IPS-15b (cell line): ENCODE results near the gene COL13A1.

ENCODE experiments used
- H3K27me3 ChIP-seq: one replicate; pipeline ENCODE4 v1.6.1; 2013; ENCODE audit warnings: low read length; ENCODE audit not compliant: control insufficient read depth, insufficient read depth
- H3K36me3 ChIP-seq: one replicate; pipeline ENCODE4 v1.6.1; 2013; ENCODE audit warnings: low read length; ENCODE audit not compliant: control insufficient read depth, insufficient read depth
- H3K4me1 ChIP-seq: one replicate; pipeline ENCODE4 v1.6.1; 2013; ENCODE audit warnings: mild to moderate bottlenecking, low read length; ENCODE audit not compliant: control insufficient read depth, insufficient read depth
- H3K4me3 ChIP-seq: one replicate; pipeline ENCODE4 v1.5.1; 2013; ENCODE audit warnings: low read depth, low read length
- H3K9ac ChIP-seq: one replicate; pipeline ENCODE4 v1.6.1; 2013; ENCODE audit warnings: low read depth, mild to moderate bottlenecking, low read length
- H3K9me3 ChIP-seq: one replicate; pipeline ENCODE4 v1.6.1; 2013; ENCODE audit warnings: mild to moderate bottlenecking, low read length; ENCODE audit not compliant: control insufficient read depth, insufficient read depth

COL13A1 gene

DNA sequence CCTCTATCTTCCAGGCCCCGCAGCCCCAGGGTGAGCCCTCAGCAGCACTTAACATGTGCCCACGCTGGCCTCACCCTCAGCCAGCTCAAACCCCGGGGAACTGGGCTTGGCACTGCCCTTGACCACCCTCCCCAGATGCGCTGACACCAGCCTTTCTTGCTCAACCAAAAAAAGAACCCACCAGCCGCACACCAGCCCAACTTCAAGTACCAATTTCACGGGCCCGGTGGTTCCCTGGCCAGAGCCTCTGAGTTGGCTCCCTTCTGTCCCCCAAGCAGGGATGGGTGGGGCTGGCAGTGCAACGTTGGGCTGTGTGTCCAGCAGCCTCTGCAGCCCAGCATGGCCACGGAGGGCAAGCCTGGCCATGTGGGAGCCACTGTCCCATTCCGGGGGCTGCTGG is 96.3 kb downstream of the COL13A1 start:
- Histone ChIP-seq H3K36me3 (no peaks in the 10 kb centered on the region), H3K9ac (no peak overlapping the region), H3K4me3 (no peak overlapping the region), H3K27me3 (no peaks in the 10 kb centered on the region), H3K4me1 (peaks cover 2% of the 10 kb centered on the region), H3K9me3 (no peaks in the 10 kb centered on the region)

DNA sequence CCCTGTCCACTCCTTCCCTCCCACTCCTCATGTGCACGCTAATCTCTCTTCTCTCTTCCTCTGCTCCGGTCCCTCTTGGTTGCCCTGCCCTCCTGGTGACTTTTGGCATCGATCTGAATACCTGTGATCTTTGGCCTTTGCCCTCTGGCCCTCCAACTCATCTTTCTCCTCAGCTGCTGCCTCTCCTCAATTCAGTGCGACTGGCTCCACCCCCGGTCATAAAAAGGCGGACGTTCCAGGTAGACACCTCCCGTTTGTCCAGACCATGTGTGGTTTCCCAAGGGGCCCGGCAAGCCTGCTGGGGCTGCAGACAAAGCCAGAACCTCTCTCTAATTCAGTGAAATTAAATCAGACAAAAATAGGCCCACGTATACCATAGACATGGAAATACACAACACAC is 96.8 kb downstream of the COL13A1 start:
- H3K36me3 ChIP-seq: no peaks in the 10 kb centered on the region
- no peaks in the 10 kb centered on the region for H3K9me3 ChIP-seq
- H3K9ac ChIP-seq: no peak overlapping the region
- peaks cover 2% of the 10 kb centered on the region for H3K4me1 ChIP-seq
- H3K27me3 ChIP-seq: no peaks in the 10 kb centered on the region
- H3K4me3 ChIP-seq: no peak overlapping the region

DNA sequence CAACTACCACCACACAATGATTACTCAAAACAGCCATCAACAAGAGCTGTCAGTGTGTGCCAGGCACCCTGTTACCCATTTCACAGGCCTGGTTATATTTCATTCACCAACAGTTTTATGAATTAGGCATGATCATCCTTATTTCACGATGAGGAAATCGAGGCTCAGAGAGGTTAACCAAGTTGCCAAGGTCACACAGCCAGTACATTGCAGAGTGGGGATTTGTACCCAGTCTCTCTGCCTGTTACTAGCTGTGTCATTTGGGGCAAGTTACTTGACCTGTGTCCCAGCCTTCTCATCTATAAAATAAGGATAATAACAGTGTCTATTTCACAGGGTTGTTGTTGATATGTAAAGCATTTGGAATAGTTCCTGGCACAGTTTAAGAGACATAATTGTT is 97.2 kb downstream of the COL13A1 start:
- H3K9ac ChIP-seq: no peak overlapping the region
- no peaks in the 10 kb centered on the region for H3K36me3 ChIP-seq
- no peaks in the 10 kb centered on the region for H3K27me3 ChIP-seq
- no peak overlapping the region for H3K4me3 ChIP-seq
- H3K4me1 ChIP-seq: peaks cover 2% of the 10 kb centered on the region
- H3K9me3 ChIP-seq: no peaks in the 10 kb centered on the region

DNA sequence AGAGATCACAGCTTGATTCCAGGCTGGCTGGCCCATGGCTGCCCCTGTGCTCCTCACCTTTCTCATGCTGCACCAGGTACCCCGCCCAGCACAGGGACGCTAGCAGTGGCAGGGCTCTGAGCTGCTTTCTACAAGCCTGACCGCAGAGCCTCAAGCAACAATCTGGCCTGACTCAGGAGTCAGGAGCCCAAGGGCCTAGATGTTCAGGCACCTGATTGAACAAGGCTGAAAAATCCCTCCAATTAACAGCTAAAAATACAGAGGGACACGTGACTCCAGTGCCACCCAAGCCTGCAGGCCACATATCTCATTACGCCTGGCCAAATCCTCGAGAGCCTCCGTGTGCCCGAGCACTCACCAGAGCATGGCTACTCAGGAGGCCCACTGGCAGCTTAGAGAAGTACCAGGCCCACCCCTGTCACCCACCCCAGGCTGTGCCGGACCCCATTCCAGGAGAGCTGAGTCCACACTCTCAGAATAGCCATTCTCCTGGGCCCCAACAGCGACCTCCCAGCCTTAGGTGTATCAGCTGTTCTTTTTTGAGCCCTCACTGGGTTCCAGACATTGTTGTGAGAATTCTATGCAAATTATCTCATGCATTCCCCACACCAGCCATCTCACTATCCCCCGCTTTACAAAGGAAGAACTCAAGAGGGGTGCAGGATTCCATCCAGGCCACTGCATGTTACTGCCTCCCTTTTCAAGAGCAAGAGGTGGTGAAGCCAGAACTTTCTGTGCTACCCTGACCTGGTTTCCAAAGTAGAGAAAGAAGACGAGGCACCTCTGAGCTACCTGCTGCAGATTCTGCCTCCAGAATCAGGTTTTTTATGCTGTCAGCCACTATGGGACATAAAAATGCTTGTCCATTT is 98.3 kb downstream of the COL13A1 start:
- Histone ChIP-seq H3K27me3 (no peaks in the 10 kb centered on the region), H3K36me3 (no peaks in the 10 kb centered on the region), H3K4me3 (no peak overlapping the region), H3K4me1 (peaks cover 2% of the 10 kb centered on the region), H3K9ac (no peak overlapping the region), H3K9me3 (no peaks in the 10 kb centered on the region)

DNA sequence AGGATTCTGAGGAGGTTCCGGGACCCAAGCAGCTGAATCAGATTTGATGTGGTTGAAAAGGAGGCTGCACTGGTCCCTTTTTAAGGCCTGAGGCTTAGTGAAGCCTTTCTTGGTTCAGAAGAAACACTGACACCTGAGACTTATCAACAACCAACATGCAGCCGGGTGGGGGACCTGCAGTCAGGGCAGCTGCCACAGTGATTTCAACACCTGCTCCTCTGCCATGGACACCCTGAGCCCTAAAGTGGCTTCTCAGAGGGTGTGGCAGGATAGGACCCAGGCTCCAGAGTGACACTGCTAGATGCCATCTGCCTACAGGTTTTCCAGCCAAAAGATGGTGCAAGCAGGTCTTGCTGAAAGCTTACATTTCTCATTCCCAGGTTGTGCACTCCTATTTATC is 99.3 kb downstream of the COL13A1 start:
- peaks cover 2% of the 10 kb centered on the region for H3K4me1 ChIP-seq
- H3K4me3 ChIP-seq: no peak overlapping the region
- no peak overlapping the region for H3K9ac ChIP-seq
- no peaks in the 10 kb centered on the region for H3K36me3 ChIP-seq
- H3K9me3 ChIP-seq: no peaks in the 10 kb centered on the region
- H3K27me3 ChIP-seq: no peaks in the 10 kb centered on the region

DNA sequence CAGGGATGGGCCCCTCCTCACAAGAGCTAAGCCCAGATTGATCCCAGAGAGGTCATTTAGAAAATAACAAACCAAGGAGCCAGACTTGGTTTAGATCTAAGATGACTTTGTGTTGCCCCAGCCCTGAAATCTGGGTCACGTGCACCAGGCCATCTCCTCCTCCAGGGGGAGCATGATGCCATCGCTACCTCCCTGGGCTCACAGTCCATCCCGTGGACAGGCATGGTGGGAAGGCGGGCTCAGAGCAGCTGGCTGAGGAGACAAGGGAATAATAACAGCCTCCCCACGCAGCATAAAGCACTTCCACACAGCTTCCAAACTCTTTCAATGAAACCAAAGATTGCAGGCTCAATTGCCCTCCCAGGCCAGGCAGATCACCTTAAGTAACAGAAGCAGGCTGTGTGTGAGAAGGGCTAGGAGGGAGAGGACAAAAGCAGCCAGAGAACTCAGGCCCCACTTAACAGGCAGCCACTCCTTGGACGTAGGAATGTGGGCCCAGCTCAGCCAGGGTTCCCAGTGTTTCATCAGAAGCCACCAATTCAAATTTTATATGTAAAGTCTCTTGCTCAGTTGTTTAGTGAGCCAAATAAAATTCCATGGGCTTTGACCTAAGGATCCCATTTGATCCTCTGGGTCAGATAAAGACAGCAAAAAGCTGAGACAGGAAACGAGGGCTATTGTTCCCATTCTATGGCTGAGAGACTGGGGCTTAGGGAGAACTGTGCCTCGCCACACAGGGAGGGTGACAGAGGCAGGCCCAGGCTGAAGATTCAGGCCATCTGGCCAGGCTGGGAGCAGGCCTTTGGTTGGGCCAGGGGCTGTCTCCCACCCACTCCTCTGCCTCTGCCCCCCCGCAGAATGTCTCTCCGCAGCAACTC is 100.2 kb downstream of the COL13A1 start:
- Histone ChIP-seq H3K9ac (no peak overlapping the region), H3K27me3 (no peaks in the 10 kb centered on the region), H3K36me3 (no peaks in the 10 kb centered on the region), H3K4me1 (peaks cover 2% of the 10 kb centered on the region), H3K9me3 (no peaks in the 10 kb centered on the region), H3K4me3 (no peak overlapping the region)

DNA sequence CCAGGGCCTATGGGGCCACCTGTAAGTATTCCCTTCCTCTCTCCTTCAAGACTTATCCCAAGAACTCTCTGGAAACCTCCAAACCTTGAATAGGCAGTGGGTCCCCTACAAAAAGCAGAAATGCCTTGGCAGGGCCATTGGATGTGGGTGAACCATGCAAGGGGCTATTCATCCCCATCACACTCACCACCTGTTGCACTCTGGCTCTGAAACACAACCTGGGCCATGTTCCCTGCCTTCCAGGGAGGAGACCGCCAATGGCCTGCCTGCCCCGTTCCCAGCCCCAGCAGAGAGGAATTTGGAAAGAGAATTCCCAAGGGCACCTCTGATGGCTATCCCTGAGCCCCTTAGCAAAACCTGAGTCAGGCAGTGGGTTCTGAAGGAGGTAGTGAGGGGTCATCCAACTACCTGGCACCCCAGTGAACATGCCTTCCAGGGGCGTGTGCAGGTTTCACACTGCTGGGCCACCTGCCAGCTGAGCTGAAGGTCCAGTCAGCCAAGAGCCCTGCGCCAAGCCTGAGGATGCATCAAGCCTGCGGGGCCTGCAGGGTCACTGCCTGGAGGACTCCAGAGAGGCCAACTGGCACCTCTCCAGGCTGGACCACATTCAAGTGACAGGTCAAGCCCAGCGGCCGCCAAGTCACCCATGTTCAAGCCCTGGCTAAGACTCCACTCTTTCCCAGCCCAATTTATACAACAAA is 101.3 kb downstream of the COL13A1 start:
- Histone ChIP-seq H3K4me3 (no peak overlapping the region), H3K36me3 (no peaks in the 10 kb centered on the region), H3K9ac (no peak overlapping the region), H3K27me3 (no peaks in the 10 kb centered on the region), H3K4me1 (peaks cover 2% of the 10 kb centered on the region), H3K9me3 (no peaks in the 10 kb centered on the region)

DNA sequence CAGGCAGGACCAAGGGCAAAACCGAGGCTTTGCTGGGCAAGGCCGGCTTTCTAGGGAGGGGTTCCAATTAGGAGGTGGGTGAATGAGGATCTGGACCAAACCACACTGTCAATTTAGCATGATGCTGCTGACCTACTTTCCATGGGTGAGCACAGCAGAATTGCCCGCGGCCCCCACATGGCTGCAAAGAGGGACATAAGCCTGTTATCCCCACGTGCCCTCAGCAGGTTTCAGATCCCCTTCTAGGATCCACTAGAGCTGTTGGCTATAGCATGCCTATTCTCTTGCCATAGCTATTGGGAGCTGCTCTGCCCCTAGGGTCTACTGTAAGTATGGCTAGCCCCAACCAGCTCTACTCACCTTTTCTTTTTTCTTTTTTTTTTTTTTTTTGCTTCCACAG is 102.8 kb downstream of the COL13A1 start:
- H3K36me3 ChIP-seq: no peaks in the 10 kb centered on the region
- H3K4me1 ChIP-seq: peaks cover under 1% of the 10 kb centered on the region
- no peaks in the 10 kb centered on the region for H3K27me3 ChIP-seq
- no peaks in the 10 kb centered on the region for H3K9me3 ChIP-seq
- no peak overlapping the region for H3K4me3 ChIP-seq
- no peak overlapping the region for H3K9ac ChIP-seq

DNA sequence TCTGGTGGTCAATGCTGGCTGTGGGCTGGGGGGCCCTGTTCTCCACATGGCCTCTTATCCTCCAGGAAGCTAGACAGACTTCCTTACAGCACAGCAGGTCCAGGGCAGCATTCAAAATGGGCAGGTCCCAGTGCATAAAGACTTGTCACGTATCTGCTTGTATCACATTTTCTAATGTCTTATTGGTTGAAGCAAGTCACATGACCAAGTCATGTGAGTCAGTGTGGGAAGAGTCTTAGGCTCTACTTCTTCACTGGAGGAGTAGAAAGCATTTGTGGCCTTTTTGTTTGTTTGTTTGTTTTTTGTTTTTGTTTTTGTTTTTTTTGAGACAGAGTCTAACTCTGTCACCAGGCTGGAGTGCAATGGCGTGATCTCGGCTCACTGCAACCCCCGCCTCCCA is 104.7 kb downstream of the COL13A1 start:
- Histone ChIP-seq H3K27me3 (no peaks in the 10 kb centered on the region), H3K9ac (no peak overlapping the region), H3K36me3 (no peaks in the 10 kb centered on the region), H3K4me3 (no peak overlapping the region), H3K9me3 (no peaks in the 10 kb centered on the region), H3K4me1 (no peaks in the 10 kb centered on the region)

DNA sequence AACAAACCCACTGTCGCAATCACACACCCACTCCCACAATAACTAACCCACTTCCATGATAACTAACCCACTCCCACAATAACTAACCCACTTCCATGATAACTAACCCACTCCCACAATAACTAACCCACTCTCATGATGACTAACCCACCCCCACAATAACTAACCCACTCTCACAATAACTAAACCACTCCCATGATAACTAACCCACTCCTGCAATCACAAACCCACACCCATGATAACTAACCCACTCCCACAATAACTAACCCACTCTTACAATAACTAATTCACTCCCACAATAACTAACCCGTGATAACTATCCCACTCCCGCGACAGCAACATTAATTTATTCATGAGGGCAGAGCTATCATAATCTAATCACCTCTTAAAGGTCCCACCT is 105.8 kb downstream of the COL13A1 start:
- Histone ChIP-seq H3K4me1 (no peaks in the 10 kb centered on the region), H3K36me3 (no peaks in the 10 kb centered on the region), H3K9ac (no peak overlapping the region), H3K27me3 (no peaks in the 10 kb centered on the region), H3K9me3 (no peaks in the 10 kb centered on the region), H3K4me3 (no peak overlapping the region)

DNA sequence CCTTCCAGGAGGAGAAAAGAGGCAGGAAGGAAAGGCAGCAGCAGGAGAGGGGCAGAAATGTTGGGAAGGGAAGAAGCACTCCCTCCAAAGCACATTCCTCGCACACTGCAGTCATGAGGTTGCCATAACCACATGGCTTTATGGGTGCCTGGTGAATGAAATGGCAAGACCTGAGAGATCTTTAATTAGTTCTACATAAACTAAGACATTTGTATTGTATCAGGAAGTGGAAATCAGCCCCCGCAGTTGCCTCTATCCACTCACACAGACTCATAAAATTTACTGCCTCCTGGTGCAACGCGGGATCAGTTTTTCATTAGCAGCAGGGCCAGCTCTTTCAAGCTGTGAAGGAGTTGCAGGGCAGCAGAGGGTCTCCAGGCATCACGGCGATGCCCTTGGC is 106.4 kb downstream of the COL13A1 start:
- Histone ChIP-seq H3K36me3 (no peaks in the 10 kb centered on the region), H3K9me3 (no peaks in the 10 kb centered on the region), H3K9ac (no peak overlapping the region), H3K27me3 (no peaks in the 10 kb centered on the region), H3K4me3 (no peak overlapping the region), H3K4me1 (no peaks in the 10 kb centered on the region)
